A673 (cell line): Measurements from ENCODE around the gene RHBDL2.

Source experiments
- EZH2 ChIP-seq: fragments of 200-600 bp; sonication (generic); IDR thresholded peaks from 2 replicates; pipeline ENCODE4 v1.6.1; 2017; ENCODE audit warnings: borderline replicate concordance, low read depth, mild to moderate bottlenecking, mixed read lengths, antibody characterized with exemption, low read length; ENCODE audit not compliant: poor library complexity, severe bottlenecking
- TF ChIP-seq, protein P1 (sequence below): fragments of 300-800, 200-600 bp; sonication (generic); conservative IDR thresholded peaks from 2 replicates; pipeline ENCODE4 v1.5.1; 2017; ENCODE audit warnings: low read depth, mild to moderate bottlenecking, antibody characterized with exemption, low read length, moderate library complexity, mixed read lengths

DNA sequence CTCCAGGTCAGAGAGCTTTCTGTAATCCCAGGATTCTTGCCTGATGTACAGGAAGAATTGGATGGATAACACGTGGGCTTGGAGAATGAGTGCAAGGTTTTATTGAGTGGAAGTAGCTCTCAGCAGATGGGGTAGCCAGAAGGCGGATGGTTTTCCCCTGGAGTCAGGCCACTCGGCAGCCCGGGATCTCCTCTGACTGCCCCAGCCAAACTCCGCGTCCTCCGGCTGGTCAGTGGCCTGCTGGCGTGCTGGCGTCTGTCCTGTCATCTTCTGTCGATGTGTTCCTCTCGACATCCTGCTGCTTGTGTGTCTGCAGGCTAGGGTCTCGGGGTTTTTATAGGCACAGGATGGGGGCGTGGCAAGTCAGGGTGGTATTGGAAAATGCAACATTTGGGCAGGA lies 32.8 kb downstream of the RHBDL2 start:
- TF ChIP-seq, protein P1, sequence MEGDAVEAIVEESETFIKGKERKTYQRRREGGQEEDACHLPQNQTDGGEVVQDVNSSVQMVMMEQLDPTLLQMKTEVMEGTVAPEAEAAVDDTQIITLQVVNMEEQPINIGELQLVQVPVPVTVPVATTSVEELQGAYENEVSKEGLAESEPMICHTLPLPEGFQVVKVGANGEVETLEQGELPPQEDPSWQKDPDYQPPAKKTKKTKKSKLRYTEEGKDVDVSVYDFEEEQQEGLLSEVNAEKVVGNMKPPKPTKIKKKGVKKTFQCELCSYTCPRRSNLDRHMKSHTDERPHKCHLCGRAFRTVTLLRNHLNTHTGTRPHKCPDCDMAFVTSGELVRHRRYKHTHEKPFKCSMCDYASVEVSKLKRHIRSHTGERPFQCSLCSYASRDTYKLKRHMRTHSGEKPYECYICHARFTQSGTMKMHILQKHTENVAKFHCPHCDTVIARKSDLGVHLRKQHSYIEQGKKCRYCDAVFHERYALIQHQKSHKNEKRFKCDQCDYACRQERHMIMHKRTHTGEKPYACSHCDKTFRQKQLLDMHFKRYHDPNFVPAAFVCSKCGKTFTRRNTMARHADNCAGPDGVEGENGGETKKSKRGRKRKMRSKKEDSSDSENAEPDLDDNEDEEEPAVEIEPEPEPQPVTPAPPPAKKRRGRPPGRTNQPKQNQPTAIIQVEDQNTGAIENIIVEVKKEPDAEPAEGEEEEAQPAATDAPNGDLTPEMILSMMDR = no peak
- TF ChIP-seq EZH2 = no peak
